Measurements from ENCODE around the gene NCOA4.
"Not testable (repeated sequence)": the region's sequence is repeated elsewhere in the genome, so short reads cannot be mapped to it uniquely, and the experiment has no call there.

Gene NCOA4

DNA sequence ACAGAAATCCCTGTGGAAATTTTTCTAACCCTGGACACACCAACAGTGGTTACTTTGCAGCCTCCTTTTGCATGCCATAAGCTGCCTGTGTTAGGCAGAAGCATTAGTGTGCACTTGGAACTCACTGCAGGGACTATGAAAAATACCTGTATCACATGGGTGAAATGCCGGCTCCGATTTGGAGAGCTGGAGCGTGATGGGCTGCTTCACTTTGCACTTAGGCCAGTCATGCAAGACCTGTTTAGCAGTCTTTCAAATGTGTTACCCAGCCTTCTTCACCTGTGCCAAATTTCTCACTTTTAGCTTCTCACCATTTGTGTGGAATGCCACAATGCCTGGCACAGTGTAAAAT lies 11.3 kb downstream of the NCOA4 start:
- DNase-seq: no peak

- no peak for DNase-seq
These were observed 11.8 kb downstream of the NCOA4 start for GRCh38 chr10:46018453-46019176.

GRCh38 chr10:46017733-46018132 lies 12.7 kb downstream of the NCOA4 start:
- no peak for DNase-seq

DNA sequence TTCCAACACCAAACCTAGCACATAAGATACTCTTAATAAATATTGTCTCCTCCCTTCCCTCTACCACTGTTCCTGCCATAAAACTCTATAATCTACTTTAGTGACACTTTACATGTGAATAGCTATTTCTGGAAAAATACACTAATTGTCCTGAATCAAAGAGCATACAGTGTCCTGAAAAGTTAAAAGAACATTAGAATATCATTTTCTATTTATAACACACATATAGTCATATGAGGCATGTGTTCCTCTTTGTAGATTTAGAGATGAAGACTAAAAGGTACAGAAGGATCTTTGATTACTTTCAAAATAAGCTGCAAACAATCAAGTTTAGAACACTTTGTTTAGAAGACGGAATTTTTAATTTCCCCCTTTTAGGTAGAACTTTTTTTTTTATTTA lies 13.6 kb downstream of the NCOA4 start:
- no peak for DNase-seq

DNA sequence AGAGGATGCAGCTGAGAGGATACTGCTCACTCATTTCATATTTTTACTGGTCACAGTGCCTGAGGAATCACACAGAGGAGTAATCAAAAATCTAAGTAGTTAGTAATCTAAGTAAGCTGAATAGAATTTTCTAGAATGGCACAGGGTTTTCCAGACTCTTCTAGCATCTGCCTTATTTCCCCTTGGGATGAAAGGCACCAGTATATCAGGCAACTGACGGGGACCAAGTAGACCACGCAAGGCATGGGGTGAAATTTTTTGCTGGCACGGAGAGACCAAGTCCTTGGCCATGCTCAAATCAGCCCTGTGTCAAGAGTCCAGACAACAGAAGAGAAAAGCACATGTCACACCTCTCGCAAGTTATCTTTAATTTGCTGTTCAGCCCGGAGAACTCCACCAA lies 14.2 kb downstream of the NCOA4 start:
- DNase-seq: no peak

GRCh38 chr10:46014683-46015405 lies 15.6 kb downstream of the NCOA4 start:
- no peak for DNase-seq

GRCh38 chr10:46014206-46014605 lies 16.2 kb downstream of the NCOA4 start:
- no peak for DNase-seq

- no peak for DNase-seq
These were observed 17.7 kb downstream of the NCOA4 start for GRCh38 chr10:46012746-46013145.

DNA sequence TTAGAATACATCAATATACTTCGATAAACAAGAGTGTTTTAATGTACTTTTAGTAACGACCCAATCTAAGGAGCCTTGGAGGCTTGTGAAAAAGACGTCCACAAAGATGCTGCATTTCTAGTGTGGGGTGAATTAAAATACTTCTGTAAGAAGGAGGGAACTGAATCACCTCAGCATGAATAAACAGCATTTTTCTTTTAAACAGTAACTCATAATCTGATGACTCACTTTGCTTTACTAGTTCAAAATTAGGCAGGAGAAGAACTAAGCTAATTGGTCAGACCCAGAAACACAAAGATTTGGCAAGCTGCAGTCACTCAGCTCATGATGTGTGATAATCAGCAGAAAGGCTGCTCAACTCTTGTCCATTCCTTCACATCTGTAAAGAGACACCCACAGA lies 24.2 kb downstream of the NCOA4 start:
- no peak for DNase-seq

GRCh38 chr10:46005383-46005782 lies 25.0 kb downstream of the NCOA4 start:
- DNase-seq: no peak

DNA sequence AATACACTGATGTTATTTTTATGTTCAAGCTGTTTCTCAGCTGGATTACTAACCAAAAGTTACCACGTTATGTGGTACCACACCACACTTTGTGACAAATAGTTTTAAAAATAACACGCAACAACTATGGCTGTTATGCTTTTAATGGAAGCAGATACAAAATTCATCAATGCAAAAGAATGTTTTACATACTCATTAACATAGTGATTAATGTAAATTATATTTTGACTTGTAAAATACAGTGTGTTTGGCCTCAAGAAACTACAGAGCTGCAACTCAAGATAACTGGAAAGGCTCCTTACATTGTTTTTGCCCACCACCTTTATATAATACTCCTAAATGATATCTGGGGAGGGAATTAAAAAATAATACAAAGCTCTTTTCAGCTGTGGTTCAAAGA lies 25.5 kb downstream of the NCOA4 start:
- DNase-seq: no peak

DNA sequence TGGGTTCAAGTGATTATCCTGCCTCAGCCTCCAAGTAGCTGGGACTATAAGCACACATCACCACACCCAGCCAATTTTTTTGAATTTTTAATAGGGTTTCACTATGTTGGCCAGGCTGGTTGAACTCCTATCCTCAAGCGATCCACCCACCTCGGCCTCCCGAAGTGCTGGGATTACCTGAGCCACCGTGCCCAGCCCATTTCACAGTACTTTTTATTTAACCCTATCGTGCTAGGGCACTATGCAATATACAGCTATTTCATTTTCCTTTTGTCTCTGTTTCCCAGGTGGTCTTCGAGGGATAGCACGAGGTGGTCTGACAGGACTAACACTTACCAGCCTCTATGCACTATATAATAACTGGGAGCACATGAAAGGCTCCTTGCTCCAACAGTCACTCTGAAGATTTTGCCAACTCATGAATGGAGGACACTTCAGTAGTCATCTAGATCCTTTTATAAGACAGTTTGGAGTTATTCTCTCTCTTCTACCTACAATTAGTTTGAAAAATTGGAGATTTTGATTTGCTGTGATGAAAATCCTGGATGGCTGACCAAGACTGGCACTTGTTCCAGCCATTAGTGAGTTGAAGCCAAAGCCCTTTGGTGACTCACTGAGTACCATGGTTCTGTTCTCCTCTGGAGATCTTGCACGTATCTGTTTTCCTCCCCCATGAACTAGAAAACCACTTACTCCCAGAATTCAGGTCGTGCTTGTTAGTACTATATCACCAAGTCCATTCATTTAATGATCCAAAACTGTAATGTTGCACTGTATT lies 27.3 kb downstream of the NCOA4 start:
- no peak for DNase-seq

GRCh38 chr10:46002189-46002687 lies 28.2 kb downstream of the NCOA4 start:
- not testable (repeated sequence) for DNase-seq

DNA sequence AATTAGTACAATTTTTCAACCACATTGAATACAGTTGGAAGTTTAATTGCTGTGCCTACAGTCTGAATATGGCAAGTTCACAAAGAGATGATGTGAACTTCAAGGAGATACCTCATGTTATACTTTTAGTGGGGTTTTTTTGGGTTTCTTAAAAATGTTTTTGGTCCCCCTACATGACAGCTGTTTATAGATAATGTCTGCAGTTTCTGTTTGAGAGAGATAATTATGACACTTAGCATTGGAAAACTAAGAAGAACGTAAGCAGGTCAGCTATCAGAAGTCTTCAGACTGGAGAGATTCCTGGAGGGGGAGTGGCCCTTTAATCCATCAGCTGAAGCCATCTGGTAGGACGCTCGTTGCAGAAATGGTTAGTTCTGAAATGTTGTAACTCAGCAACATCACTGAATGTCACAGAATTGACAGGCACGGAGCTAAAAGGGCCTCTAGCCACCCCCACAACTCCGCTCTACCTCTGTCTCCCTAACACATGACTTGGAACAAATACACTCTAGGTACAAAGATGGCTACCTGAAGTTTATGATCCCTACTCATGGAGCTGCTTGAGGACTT lies 29.2 kb downstream of the NCOA4 start:
- no peak for DNase-seq

DNA sequence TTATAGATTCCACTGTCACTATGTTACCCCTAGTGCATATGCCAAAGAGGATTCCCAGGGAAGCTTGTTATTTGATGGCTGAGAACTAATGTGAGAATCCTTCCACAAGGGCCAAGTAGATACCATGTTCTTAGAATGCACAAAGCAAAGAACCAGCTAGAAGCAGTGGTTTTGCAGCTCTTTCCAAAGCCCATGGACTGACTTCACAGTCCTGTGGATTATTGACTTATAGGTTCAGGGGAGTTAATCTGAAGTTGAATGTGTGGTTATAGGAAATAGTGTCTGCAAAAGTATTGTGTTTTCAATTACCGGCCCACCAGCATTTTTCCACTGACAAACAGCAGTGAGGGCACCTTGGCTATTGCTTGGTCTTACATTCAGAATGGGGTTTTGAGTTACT lies 29.9 kb downstream of the NCOA4 start:
- DNase-seq: no peak

DNA sequence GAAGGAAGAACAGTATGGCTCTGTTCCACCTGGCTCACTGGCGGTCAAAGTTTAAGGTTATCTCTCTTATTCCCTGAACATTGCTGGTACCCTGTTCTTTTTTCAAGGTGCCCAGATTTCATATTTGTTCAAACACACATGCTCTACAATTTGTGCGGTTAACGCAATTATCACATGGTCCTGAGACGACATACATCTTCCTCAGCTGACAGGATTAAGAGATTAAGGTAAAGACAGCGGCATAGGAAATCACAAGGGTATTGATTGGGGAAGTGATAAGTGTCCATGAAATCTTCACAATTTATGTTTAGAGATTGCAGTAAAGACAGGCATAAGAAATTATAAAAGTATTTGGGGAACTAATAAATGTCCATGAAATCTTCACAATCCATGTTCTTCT lies 30.5 kb downstream of the NCOA4 start:
- DNase-seq: not testable (repeated sequence)

DNA sequence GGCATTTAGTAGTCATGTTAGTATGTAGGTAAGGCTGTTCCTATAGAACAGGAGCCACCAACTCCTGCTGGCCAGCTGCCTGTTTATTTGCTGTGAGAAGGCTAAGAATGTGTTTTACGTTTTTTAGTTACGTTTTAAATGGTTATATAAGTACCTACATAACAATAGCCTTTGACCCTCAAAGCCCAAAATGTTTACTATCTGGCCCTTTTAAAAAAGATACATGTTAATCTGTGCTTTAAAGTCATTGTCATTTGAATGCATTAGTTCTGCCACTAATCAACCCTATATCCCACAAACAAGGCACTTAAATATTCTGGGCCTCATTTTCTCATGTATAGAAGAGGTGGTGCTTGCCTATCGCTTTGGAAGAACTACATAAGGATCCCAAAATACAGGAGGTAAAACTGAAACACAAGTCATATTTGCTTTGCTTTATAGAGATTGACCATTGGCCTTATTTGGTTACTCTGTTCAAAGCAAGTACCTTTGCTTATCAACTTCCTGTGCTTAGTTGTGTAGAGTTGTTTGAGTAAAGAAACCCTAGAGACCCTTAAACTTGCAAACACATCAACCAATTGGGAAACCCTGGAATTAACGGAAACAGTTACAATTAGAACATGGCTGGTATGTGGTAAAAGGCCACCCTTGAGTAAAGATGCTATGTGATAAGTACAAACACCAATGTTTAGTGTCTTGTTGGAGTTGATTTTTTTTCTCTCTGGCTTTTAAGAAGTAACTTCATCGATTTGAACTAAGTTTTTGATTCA lies 32.2 kb downstream of the NCOA4 start:
- DNase-seq: no peak

DNA sequence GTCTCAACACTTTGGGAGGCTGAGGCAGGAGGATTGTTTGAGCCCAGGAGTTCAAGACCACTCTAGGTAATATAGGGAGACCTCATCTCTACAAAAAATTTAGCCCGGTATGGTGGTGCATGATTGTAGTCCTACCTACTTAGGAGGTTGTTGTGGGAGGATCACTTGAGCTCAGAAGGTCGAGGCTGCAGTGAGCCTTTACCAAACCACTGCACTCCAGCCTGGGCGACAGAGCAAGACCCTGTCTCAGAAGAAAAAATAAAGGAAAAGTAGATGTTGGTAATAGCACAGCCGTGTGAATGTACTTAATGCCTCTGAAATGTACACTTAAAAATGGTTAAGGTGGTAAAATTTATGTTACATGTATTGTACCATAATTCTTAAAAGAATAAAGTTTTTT lies 32.9 kb downstream of the NCOA4 start:
- DNase-seq: no peak

DNA sequence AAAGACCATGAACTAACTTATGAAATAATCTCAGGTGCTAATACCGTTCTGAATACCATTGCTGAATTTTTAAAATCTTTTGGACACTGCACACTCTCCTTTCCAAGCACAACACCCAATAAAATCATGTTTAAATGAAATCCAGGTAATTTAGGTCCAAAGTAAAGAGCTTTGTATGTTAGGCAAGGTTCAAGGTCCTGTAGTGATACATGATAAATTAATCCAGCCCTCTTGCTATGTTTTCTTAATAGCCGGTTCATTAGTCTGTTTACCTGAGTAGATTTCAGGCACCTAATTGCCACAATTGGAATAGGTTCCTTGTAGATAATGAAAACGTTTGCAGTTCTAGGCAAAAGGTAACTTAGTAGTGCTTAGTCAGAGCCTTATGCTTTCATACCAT lies 44.8 kb downstream of the NCOA4 start:
- not testable (repeated sequence) for DNase-seq

- DNase-seq: not testable (repeated sequence)
These were observed 46.0 kb downstream of the NCOA4 start for GRCh38 chr10:45984473-45984872.

- DNase-seq: not testable (repeated sequence)
These were observed 46.8 kb downstream of the NCOA4 start for GRCh38 chr10:45983538-45984186.

- not testable (repeated sequence) for DNase-seq
These were observed 49.1 kb downstream of the NCOA4 start for GRCh38 chr10:45981367-45981766.
